ENCODE data around the gene CUL9. TPM values are rescaled to one million over a fixed set of nuclear protein-coding genes. Genes with fewer than 3 reads are reported as not detected.

Gene CUL9
- total and polyA plus RNA-seq, 4 donors: 19.7 to 45.6 (median 35.5) TPM

DNA sequence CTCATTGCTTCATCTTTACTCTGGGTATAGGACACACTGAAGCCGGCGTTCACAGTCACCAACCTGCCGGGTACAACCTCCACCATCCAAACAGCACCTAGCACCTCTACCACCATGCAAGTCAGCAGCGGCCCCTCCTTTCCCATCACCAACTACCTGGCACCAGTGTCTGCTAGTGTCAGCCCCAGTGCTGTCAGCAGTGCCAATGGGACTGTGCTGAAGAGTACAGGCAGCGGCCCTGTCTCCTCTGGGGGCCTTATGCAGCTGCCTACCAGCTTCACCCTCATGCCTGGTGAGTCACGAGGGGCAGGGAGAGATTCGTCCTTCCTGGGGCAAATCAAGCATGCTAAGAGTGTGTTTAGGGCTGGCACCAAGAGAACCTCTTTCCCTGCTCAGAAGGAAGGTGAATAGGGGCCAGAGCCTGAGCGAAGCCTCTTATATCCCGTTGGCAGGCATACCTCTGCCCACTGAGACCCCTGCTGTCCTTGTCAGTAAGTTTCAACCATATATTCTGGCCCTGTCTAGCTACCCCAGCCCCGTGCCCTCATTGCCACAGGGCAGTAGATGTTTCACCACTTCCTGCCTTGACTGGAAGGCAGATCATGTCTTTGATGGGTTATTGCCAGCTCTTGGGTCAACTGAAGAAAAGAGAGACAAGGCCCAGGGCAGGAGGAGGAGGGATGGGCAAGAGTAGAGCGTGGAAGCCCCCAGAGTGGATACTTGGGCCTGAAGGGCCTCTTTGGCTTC is 6.1 kb upstream of the CUL9 start:
- Histone ChIP-seq H3K27ac (ENCODE audit: low read depth in 1 of 2, low read length in 1 of 2) (peak overlapping the region in 1 of 2 donors; percentile 43), H3K9me3 (ENCODE audit: control insufficient read depth in 4 of 4, insufficient read depth in 3 of 4, low read length in 3 of 4) (no peaks in the 10 kb centered on the region), H3K36me3 (ENCODE audit: control insufficient read depth in 4 of 4, insufficient read depth in 4 of 4, low read length in 4 of 4) (peaks cover 20 to 34% (median 31%) of the 10 kb centered on the region in 4 donors), H3K9ac (ENCODE audit: insufficient read depth in 1 of 2, low read length in 2 of 2) (peak overlapping the region in 1 of 2 donors; percentile 75), H3K27me3 (ENCODE audit: control insufficient read depth in 3 of 3, insufficient read depth in 3 of 3, low read length in 2 of 3) (no peaks in the 10 kb centered on the region), H3K4me1 (ENCODE audit: control insufficient read depth in 5 of 5, insufficient read depth in 5 of 5, low read length in 5 of 5) (peaks cover 0 to 25% (median 14%) of the 10 kb centered on the region in 5 donors), H3K4me3 (no peak overlapping the region)
- TF ChIP-seq, protein P1, sequence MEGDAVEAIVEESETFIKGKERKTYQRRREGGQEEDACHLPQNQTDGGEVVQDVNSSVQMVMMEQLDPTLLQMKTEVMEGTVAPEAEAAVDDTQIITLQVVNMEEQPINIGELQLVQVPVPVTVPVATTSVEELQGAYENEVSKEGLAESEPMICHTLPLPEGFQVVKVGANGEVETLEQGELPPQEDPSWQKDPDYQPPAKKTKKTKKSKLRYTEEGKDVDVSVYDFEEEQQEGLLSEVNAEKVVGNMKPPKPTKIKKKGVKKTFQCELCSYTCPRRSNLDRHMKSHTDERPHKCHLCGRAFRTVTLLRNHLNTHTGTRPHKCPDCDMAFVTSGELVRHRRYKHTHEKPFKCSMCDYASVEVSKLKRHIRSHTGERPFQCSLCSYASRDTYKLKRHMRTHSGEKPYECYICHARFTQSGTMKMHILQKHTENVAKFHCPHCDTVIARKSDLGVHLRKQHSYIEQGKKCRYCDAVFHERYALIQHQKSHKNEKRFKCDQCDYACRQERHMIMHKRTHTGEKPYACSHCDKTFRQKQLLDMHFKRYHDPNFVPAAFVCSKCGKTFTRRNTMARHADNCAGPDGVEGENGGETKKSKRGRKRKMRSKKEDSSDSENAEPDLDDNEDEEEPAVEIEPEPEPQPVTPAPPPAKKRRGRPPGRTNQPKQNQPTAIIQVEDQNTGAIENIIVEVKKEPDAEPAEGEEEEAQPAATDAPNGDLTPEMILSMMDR (IDR thresholded peaks at IDR 0.05; ENCODE audit: control extremely low read depth, extremely low read depth): no peak
- ATAC-seq (ENCODE audit: insufficient read depth, low FRiP score) (no peak), DNase-seq (no peak)
- 67 to 88% methylated on average over 11 of the region's 11 CpGs for WGBS, 2 donors

GRCh38 chr6:43176423-43176786 is 5.6 kb upstream of the CUL9 start:
- 89 to 95% methylated on average over 6 of the region's 6 CpGs for WGBS, 2 donors
- TF ChIP-seq, protein P1 (IDR thresholded peaks at IDR 0.05; ENCODE audit: control extremely low read depth, extremely low read depth): no peak
- ATAC-seq (ENCODE audit: insufficient read depth, low FRiP score) (no peak), DNase-seq (no peak)
- H3K9me3 ChIP-seq (ENCODE audit: control insufficient read depth in 4 of 4, insufficient read depth in 3 of 4, low read length in 3 of 4): no peaks in the 10 kb centered on the region
- peaks cover 0 to 26% (median 16%) of the 10 kb centered on the region in 5 donors for H3K4me1 ChIP-seq (ENCODE audit: control insufficient read depth in 5 of 5, insufficient read depth in 5 of 5, low read length in 5 of 5)
- H3K27me3 ChIP-seq (ENCODE audit: control insufficient read depth in 3 of 3, insufficient read depth in 3 of 3, low read length in 2 of 3): no peaks in the 10 kb centered on the region
- peak overlapping the region in 1 of 2 donors; percentile 43 for H3K27ac ChIP-seq (ENCODE audit: low read depth in 1 of 2, low read length in 1 of 2)
- H3K36me3 ChIP-seq (ENCODE audit: control insufficient read depth in 4 of 4, insufficient read depth in 4 of 4, low read length in 4 of 4): peaks cover 20 to 34% (median 31%) of the 10 kb centered on the region in 4 donors
- H3K4me3 ChIP-seq: no peak overlapping the region
- no peak overlapping the region for H3K9ac ChIP-seq (ENCODE audit: insufficient read depth in 1 of 2, low read length in 2 of 2)

GRCh38 chr6:43178150-43178549 is 3.8 kb upstream of the CUL9 start:
- TF ChIP-seq, protein P1 (IDR thresholded peaks at IDR 0.05; ENCODE audit: control extremely low read depth, extremely low read depth): no peak
- peaks cover 0 to 29% (median 12%) of the 10 kb centered on the region in 5 donors for H3K4me1 ChIP-seq (ENCODE audit: control insufficient read depth in 5 of 5, insufficient read depth in 5 of 5, low read length in 5 of 5)
- H3K4me3 ChIP-seq: no peak overlapping the region
- no peaks in the 10 kb centered on the region for H3K9me3 ChIP-seq (ENCODE audit: control insufficient read depth in 4 of 4, insufficient read depth in 3 of 4, low read length in 3 of 4)
- H3K36me3 ChIP-seq (ENCODE audit: control insufficient read depth in 4 of 4, insufficient read depth in 4 of 4, low read length in 4 of 4): peaks cover 20 to 34% (median 31%) of the 10 kb centered on the region in 4 donors
- DNase-seq: no peak
- no peak overlapping the region for H3K9ac ChIP-seq (ENCODE audit: insufficient read depth in 1 of 2, low read length in 2 of 2)
- no peak overlapping the region for H3K27ac ChIP-seq (ENCODE audit: low read depth in 1 of 2, low read length in 1 of 2)
- WGBS, 2 donors: 92% methylated on average over 11 to 12 of the region's 12 CpGs
- no peak for ATAC-seq (ENCODE audit: insufficient read depth, low FRiP score)
- no peaks in the 10 kb centered on the region for H3K27me3 ChIP-seq (ENCODE audit: control insufficient read depth in 3 of 3, insufficient read depth in 3 of 3, low read length in 2 of 3)

All from lung (tissue), 12 donors.